ENCODE measurements around the gene BTLA.

DNA sequence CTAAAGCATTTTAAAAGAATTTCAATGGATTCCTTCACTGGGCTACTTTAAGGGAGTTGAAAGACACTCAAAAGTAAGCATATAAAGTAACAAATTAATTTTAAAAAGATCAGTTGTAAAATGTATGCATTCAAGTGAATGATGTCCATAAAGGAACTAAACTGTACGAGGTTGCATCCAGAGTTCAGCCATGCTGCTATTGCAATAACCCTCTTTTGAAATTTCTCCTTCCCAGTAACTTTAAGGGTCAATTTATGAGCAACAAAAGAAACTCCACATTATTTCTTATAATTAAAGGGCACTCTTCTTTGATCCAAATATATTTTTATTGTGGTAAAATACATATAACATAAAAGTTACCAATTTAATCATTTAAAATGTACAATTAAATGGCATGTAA is 22.9 kb downstream of the BTLA start:
- no peak for TF ChIP-seq CTCF (IDR thresholded peaks at IDR 0.05)
- no peak for TF ChIP-seq POLR2A (IDR thresholded peaks at IDR 0.05)

Data from thyroid gland (tissue), 4 donors.